HG03378 (cell line): Measurements from ENCODE around the gene CCDC157.
A peak's percentile ranks its signal among the peaks of the same experiment; 100 is the strongest.

Experiments
- ATAC-seq: cut with Tn5 transposase; IDR thresholded peaks from one replicate; pipeline ENCODE4 v1.9.1; 2021; ENCODE audit warnings: mild to moderate bottlenecking, moderate library complexity; ENCODE audit not compliant: unreplicated experiment

CCDC157 gene

GRCh38 chr22:30356449-30357235 lies at the start of gene CCDC157, which contains the start of gene SF3A1:
Gene CCDC157 (plus strand): TSS chr22:30357007. CDS start chr22:30366001, 8,994 bp downstream.
Gene SF3A1 (minus strand): TSS chr22:30356894. CDS start chr22:30356792, 102 bp downstream.
- ATAC-seq: peak; percentile 73

GRCh38 chr22:30307041-30307574 lies 49.7 kb upstream of the CCDC157 start:
- ATAC-seq: no peak

GRCh38 chr22:30308093-30308492 lies 48.7 kb upstream of the CCDC157 start:
- no peak for ATAC-seq

GRCh38 chr22:30308518-30309230 lies 48.1 kb upstream of the CCDC157 start:
- no peak for ATAC-seq

DNA sequence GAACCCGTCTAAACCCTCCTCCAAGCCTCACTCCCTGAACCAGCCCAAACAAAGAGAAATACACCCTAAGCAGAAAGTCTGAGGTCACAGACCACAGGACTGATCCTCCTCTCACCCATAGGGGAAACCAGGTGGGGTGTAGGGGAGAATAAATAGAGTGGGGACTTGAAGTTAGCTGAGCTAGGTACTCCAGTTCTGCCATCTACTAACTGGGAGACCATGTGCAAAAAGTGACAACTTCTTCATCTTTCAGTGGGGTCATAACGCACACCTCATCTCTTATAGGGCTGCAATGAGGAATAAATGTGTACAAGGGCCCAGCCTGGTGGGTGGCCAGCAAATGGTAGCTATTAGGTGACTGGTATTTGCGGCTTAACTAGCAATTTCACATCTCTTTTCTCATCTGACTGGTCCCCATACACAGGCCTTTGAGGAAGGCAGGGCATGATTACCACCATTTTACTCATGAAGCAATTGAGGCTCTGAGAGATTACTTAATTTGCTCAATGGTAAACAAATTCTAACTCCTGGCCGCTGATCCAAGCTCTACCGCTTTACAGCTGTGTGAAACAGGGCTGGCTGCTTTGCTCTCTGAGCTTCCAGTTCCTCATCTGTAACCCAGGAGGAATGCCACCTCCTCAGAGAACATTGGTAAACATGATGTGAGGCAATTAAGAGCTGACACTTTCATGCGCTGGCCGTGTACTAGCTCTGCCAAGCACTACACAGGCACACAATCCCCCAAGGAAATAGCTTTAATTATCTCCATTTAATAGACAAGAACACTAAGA lies 46.7 kb upstream of the CCDC157 start:
- no peak for ATAC-seq

DNA sequence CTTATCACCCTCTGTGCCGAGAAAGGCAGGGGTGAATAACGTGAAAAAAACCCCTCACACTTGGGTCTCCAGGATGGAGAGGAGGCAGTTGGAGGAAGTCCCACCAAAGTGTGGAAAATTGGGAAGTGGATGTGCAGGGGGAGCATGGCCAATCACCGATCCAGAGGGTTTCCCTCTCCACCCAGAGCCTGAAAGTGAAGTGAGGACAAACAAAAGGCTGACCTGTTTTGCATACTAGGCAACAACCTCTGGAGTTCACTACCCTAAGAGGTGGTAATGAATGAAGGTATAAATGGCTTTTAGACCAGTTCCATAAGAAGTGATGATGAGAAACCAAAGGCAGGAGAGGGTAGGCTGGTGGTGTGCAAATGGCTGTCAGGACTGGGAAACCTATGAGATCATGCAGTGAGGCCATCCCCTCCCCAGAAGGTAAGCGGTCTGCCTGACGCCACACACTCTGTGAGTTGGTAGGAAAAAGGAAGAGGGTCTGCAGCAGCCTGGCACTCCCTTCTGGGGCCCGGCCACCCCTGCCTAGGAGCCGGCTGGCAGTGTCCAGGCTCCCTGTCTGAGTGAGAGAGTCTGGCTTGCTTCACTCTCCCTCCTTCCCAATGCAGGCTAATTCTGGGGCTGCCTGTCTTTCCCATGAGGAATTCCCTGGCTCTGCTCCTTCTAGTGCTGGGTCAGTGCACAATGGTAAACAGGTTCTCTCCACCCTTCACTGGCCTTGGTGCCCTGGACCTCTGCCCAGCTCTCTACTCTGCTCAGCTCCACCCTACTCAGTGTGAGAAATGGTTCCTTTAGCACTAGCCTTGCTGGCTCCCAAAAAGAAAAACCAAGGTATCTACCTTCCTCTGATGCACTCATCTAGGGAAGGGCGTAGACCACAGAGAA lies 45.7 kb upstream of the CCDC157 start:
- ATAC-seq: no peak

DNA sequence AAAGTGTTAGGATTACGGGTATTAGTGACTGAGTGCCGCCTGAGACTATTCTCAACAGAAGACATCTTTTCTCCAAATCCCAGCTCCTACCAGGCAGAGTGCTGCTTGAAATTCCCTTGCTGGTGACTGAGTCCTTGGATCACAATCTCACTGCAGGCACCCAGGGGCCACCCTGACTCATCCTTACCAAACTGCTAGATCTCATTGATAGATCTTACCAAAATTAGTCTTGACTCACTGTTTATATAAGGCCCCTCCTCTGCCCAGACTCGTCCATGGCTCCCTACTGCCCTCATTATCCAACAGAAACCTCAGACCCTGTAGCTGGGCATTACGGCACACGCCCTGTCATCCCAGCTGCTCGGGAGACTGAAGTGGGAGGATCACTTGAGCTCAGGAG lies 44.8 kb upstream of the CCDC157 start:
- ATAC-seq: no peak

GRCh38 chr22:30313527-30314363 lies 43.1 kb upstream of the CCDC157 start:
- ATAC-seq: no peak

DNA sequence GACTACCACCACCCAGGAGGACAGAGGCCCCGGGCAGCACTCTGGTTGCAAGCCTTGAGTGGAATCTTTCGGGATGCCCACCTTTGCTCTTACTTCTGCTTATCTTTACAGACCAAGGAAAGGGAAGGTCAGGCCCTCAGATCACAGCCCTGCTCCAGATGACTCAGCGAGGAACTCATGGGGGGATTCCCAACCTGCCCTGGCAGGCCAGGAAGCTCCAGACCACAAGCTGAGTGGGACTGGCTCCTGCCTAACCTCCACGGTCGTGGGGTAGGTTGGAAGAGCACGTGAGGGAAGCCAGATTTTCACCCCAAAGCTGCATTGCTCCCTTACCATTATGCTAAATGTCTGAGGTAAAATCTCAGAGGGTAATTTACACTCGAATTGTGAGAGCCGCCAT lies 41.9 kb upstream of the CCDC157 start:
- ATAC-seq: no peak

- no peak for ATAC-seq
Measured at GRCh38 chr22:30315962-30316576, 40.7 kb upstream of the CCDC157 start.

DNA sequence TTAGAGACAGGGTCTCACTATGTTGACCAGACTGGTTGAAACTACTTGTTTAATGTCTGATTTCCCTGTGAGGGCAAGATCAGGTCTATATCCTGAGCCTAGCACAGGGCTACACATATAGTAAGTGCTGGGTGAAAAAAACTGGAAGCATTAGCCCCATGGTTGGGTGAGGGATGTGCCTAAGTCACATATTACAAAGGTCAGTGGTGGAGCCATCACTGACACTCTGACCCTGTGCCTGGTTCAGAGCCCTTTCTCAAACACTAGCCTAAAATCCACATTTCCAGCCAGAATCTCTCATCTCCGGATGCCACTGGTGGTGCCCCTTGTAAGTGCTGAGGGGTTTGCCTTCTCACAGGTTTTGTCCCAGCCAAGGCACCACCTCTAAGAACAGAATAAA lies 39.0 kb upstream of the CCDC157 start:
- ATAC-seq: no peak

- no peak for ATAC-seq
Measured at GRCh38 chr22:30318799-30319419, 37.9 kb upstream of the CCDC157 start.

DNA sequence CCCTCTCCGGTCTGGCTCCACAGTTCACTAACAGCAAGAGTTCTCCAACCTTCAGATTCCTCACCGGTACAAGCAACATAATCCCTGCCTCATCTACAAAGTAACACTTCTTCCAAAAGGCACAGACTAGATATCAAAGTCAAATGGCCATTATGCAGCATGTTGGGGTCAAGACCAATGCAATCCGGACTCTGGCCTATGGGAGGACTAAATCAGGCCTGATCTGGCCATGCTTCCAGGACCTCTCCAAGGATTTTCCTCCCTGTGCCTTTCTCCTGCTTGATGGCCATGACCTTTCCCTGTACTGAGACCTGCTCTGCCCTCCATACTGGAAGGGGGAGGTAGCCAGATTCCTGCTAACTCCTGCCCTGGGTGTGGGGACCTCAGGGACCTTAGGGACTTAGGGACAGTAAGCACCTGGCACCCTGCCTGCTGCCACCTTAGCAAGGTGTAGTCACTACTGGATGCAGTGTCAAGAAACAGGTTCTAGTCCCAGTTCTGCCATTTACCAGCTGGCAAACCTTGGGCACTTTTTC lies 36.7 kb upstream of the CCDC157 start:
- ATAC-seq: no peak

GRCh38 chr22:30321461-30321860 lies 35.3 kb upstream of the CCDC157 start:
- no peak for ATAC-seq

- ATAC-seq: no peak
Measured at GRCh38 chr22:30323246-30323645, 33.6 kb upstream of the CCDC157 start.

GRCh38 chr22:30324014-30324730 lies 32.6 kb upstream of the CCDC157 start:
- ATAC-seq: no peak

GRCh38 chr22:30325065-30325720 lies 31.6 kb upstream of the CCDC157 start:
- ATAC-seq: no peak
